OCI-LY7 (cell line): ENCODE results near the gene DCAF4. TPM values are rescaled to one million over a fixed set of nuclear protein-coding genes. Genes with fewer than 3 reads are reported as not detected.
"Not testable (repeated sequence)": the region's sequence is repeated elsewhere in the genome, so short reads cannot be mapped to it uniquely, and the experiment has no call there.

ENCODE experiments used
- BruUV-seq: library from RNA; stranded (reverse); fragments of 400-500 nt; replicated peaks from 2 replicates; lab custom pipeline; 2021; lab: Mats Ljungman, UMichigan
- CTCF ChIA-PET: fragments of 300-600 bp; sonication (Branson Sonifier 250); formaldehyde crosslinking; loops from one replicate; lab custom pipeline; 2022; ENCODE audit warnings: antibody characterized with exemption; ENCODE audit not compliant: unreplicated experiment; lab: Charles Lee
- POLR2A ChIA-PET: fragments of 300-600 bp; sonication (Branson Sonifier 250); formaldehyde crosslinking; loops from one replicate; lab custom pipeline; 2022; ENCODE audit warnings: antibody characterized with exemption; lab: Charles Lee
- DNase-seq: peaks from one replicate; pipeline ENCODE4 v3.0.0-alpha.2; 2015; ENCODE audit warnings: low spot score
- H2AFZ ChIP-seq: fragments of 200-600 bp; sonication (generic), shearing (Covaris generic); 2 replicates; pipeline ENCODE4 v1.6.1; 2014; ENCODE audit warnings: mild to moderate bottlenecking, antibody characterized with exemption, low read length, moderate library complexity
- H3K27ac ChIP-seq: fragments of 200-600 bp; sonication (generic); 2 replicates; pipeline ENCODE4 v1.5.1; 2014; ENCODE audit warnings: mixed run types, low read depth, mild to moderate bottlenecking, moderate library complexity, low read length, inconsistent platforms; ENCODE audit not compliant: poor library complexity, severe bottlenecking
- H3K36me3 ChIP-seq: fragments of 200-600 bp; sonication (generic); 2 replicates; pipeline ENCODE4 v1.6.1; 2014; ENCODE audit warnings: mild to moderate bottlenecking, antibody characterized with exemption, low read length, moderate library complexity, mixed read lengths; ENCODE audit not compliant: insufficient read depth
- H3K4me1 ChIP-seq: fragments of 200-600 bp; sonication (generic); 2 replicates; pipeline ENCODE4 v1.5.1; 2014; ENCODE audit warnings: mild to moderate bottlenecking, low read length; ENCODE audit not compliant: insufficient read depth, poor library complexity, severe bottlenecking
- H3K4me2 ChIP-seq: fragments of 200-600 bp; sonication (generic); 2 replicates; pipeline ENCODE4 v1.6.1; 2014; ENCODE audit warnings: mild to moderate bottlenecking, low read length
- H3K4me3 ChIP-seq: fragments of 200-600 bp; sonication (generic); 2 replicates; pipeline ENCODE4 v1.5.1; 2014; ENCODE audit warnings: mild to moderate bottlenecking, low read depth, low read length; ENCODE audit not compliant: poor library complexity, severe bottlenecking
- H3K79me2 ChIP-seq: fragments of 200-600 bp; sonication (generic); 2 replicates; pipeline ENCODE4 v1.6.1; 2016; ENCODE audit warnings: low read depth, mild to moderate bottlenecking, low read length, moderate library complexity, mixed read lengths; ENCODE audit not compliant: insufficient read depth
- H3K9me2 ChIP-seq: fragments of 200-600 bp; sonication (generic); 2 replicates; pipeline ENCODE4 v1.6.1; 2016; ENCODE audit warnings: mild to moderate bottlenecking, low read length, mixed read lengths; ENCODE audit not compliant: insufficient read depth
- H3K9me3 ChIP-seq: fragments of 200-600 bp; sonication (generic); 2 replicates; pipeline ENCODE4 v1.6.1; 2014; ENCODE audit warnings: mild to moderate bottlenecking, mixed run types, low read length, mixed read lengths
- H4K20me1 ChIP-seq: fragments of 200-600 bp; sonication (generic); 2 replicates; pipeline ENCODE4 v1.6.1; 2014; ENCODE audit warnings: mild to moderate bottlenecking, antibody characterized with exemption, low read length, moderate library complexity, mixed read lengths; ENCODE audit not compliant: insufficient read depth
- EZH2phosphoT487 ChIP-seq: fragments of 200-600 bp; sonication (generic); IDR thresholded peaks from 2 replicates; pipeline ENCODE4 v1.6.1; 2018; ENCODE audit warnings: low read depth, borderline replicate concordance, mild to moderate bottlenecking, mixed run types, antibody characterized with exemption, low read length, moderate library complexity, mixed read lengths
- intact Hi-C: fragments of 100-400 bp; cut with micrococcal nuclease; formaldehyde crosslinking; loops from one replicate; pipeline ENCODE4 v1.10.0; 2022; ENCODE audit not compliant: unreplicated experiment
- total RNA-seq, 2 experiments: library from RNA; depleted of rRNA in 1 of 2; stranded (reverse); fragments of >200 nt in 1 of 2; shearing (Covaris generic) in 1 of 2; gene quantifications; 2 replicates each; pipeline ENCODE4 v1.2.3, GENCODE V29; 2014 to 2022
- TF ChIP-seq, protein P1 (sequence below): fragments of 200-600 bp; sonication (generic); conservative IDR thresholded peaks from 2 replicates; pipeline ENCODE4 v1.5.1; 2014; ENCODE audit warnings: mild to moderate bottlenecking, antibody characterized with exemption, low read length, moderate library complexity, mixed read lengths

Gene DCAF4
- total RNA-seq, 2 experiments from 2014 or later, result 31.1 to 48.8 TPM

DNA sequence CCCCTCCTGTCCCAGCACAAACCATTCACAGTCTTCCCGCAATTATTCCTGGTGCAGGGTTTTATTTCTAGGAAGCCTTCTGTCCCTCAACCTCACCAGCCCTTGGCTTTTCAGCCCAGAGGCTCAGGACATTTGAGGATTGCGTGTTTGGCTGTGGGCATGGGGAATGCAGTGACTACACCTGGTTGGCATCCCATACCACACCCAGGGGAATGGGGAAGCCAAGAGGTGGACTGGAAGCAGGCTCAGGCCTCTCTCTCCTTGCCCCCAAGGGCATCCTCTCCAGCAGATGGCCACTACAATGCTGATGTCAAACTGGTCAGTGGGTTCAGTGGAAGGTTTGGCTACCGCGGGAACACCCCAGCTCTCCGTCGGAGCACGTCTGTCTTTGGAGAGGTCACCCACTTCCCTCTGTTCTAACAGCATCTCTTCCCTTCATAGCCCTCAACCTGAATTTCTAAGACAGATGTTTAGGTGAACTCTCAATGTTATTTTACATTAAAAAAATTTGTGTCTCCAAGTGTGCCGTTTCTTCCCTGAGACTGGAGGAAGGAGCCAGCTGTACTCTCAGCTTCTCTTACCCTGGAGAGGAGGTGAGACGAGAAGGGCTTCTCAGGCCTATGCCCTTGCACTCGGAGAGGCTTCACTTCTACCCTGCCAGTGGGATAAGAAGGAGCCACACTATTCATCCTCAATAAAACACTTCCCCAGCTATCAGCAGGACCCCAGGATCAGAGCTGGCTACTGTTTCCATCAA is 35.5 kb downstream of the DCAF4 start:
- H3K9me3 ChIP-seq, result no peaks in the 10 kb centered on the region
- H4K20me1 ChIP-seq, result no peaks in the 10 kb centered on the region
- no peak overlapping the region for H2AFZ ChIP-seq
- intact Hi-C loops, result no loop called here
- no peaks in the 10 kb centered on the region for H3K4me1 ChIP-seq
- H3K4me2 ChIP-seq, result no peak overlapping the region
- no peaks in the 10 kb centered on the region for H3K79me2 ChIP-seq
- no peak for DNase-seq
- no peaks in the 10 kb centered on the region for H3K9me2 ChIP-seq
- H3K4me3 ChIP-seq, result no peak overlapping the region
- BruUV-seq, result no TSS peak
- CTCF ChIA-PET, result no interaction called here
- no peak overlapping the region for H3K27ac ChIP-seq
- TF ChIP-seq, protein P1, sequence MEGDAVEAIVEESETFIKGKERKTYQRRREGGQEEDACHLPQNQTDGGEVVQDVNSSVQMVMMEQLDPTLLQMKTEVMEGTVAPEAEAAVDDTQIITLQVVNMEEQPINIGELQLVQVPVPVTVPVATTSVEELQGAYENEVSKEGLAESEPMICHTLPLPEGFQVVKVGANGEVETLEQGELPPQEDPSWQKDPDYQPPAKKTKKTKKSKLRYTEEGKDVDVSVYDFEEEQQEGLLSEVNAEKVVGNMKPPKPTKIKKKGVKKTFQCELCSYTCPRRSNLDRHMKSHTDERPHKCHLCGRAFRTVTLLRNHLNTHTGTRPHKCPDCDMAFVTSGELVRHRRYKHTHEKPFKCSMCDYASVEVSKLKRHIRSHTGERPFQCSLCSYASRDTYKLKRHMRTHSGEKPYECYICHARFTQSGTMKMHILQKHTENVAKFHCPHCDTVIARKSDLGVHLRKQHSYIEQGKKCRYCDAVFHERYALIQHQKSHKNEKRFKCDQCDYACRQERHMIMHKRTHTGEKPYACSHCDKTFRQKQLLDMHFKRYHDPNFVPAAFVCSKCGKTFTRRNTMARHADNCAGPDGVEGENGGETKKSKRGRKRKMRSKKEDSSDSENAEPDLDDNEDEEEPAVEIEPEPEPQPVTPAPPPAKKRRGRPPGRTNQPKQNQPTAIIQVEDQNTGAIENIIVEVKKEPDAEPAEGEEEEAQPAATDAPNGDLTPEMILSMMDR, result no peak
- TF ChIP-seq EZH2phosphoT487, result no peak
- POLR2A ChIA-PET, result no interaction called here
- H3K36me3 ChIP-seq, result peaks cover 59% of the 10 kb centered on the region

DNA sequence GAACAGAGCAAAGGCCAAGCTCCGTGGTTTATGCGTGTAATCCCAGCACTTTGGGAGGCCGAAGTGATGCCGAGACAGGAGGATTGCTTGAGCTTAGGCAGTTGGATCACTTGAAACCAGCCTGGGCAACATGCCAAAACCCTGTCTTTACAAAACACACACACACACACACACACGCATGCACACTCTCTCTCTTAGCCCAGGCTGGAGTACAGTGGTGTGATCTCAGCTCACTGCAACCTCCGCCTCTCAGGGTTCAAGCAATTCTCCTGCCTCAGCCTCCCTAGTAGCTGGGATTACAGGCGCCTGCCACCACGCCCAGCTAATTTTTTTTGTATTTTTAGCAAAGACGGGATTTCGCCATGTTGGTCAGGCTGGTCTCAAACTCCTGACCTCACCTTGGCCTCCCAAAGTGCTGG is 36.1 kb downstream of the DCAF4 start:
- BruUV-seq, H3K4me2 ChIP-seq, H3K79me2 ChIP-seq, H3K4me3 ChIP-seq, H3K4me1 ChIP-seq, POLR2A ChIA-PET, DNase-seq, intact Hi-C loops, H2AFZ ChIP-seq, H3K9me3 ChIP-seq, H4K20me1 ChIP-seq, H3K9me2 ChIP-seq, H3K27ac ChIP-seq, CTCF ChIA-PET: not testable (repeated sequence)
- H3K36me3 ChIP-seq, result peaks cover 55% of the 10 kb centered on the region

DNA sequence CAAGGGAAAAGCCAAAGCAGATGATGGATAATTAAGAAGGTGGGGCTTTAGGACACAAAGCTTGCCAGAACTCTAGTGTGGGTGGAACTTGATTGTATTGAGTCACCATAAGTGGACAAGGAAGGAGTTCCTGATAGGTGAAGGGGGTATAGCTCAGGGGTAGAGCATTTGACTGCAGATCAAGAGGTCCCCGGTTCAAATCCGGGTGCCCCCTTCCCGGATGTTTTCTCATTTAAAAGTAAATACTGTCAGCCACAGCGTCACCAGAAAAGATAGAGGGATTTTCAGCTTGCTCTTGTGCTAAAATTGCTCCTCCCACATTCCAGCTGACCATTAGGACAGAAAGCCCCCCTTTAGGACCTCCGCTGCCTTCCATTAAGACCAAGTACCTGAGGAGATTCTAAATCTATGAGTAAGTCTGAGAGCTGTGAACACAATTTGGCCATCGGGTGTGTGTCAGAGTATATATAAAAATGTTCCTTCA is 36.6 kb downstream of the DCAF4 start:
- Histone ChIP-seq H4K20me1 (no peaks in the 10 kb centered on the region), H3K9me3 (no peaks in the 10 kb centered on the region), H3K4me3 (no peak overlapping the region), H3K79me2 (no peaks in the 10 kb centered on the region), H3K4me1 (no peaks in the 10 kb centered on the region), H2AFZ (no peak overlapping the region), H3K27ac (no peak overlapping the region), H3K36me3 (peaks cover 50% of the 10 kb centered on the region), H3K4me2 (no peak overlapping the region), H3K9me2 (no peaks in the 10 kb centered on the region)
- TF ChIP-seq EZH2phosphoT487, result no peak
- TF ChIP-seq, protein P1, result no peak
- no TSS peak for BruUV-seq
- ChIA-PET POLR2A (no interaction called here), CTCF (no interaction called here)
- no peak for DNase-seq
- intact Hi-C loops, result no loop called here
